ENCODE measurements around the gene STAMBP. TPM values are rescaled to one million over a fixed set of nuclear protein-coding genes. Genes with fewer than 3 reads are reported as not detected.

STAMBP gene
- total and polyA plus RNA-seq, 4 donors, result 10.2 to 27.1 (median 15.9) TPM

DNA sequence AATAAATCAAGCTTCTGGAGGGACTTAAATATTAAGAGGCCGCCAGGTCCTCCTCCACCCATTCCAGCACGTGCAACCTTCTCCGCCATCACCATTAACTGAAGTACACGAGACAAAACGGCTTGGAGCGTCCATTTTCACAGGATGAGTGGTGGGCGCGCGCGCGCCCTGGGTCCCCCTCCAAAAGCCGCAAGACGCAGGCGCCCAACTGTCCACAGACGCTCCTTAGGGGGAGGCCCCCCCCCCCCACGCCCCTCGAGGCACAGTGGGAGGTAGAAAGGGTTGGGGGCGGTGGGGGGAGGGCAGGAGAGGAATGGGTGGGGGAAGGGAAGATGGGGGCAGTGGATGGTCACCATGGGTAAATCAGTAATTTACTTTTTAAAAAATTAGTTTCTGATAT lies 10.5 kb upstream of the STAMBP start:
- 85% methylated on average over 18 of the region's 18 CpGs for WGBS
- no peak overlapping the region for H3K4me3 ChIP-seq (ENCODE audit: low read depth in 1 of 3, low read length in 3 of 3)
- no peaks in the 10 kb centered on the region for H3K9me3 ChIP-seq (ENCODE audit: control insufficient read depth in 4 of 4, low read length in 3 of 4)
- no peaks in the 10 kb centered on the region for H3K27me3 ChIP-seq (ENCODE audit: control insufficient read depth in 4 of 4, insufficient read depth in 4 of 4, low read length in 3 of 4)
- H3K36me3 ChIP-seq (ENCODE audit: control insufficient read depth in 4 of 4, insufficient read depth in 3 of 4, low read depth in 1 of 4, low read length in 3 of 4), result no peaks in the 10 kb centered on the region
- H3K4me1 ChIP-seq (ENCODE audit: control insufficient read depth in 4 of 4, insufficient read depth in 4 of 4, low read length in 3 of 4), result peaks cover 0 to under 1% (median 0%) of the 10 kb centered on the region in 4 donors
- no peak overlapping the region for H3K9ac ChIP-seq (ENCODE audit: low read depth in 1 of 2, low read length in 2 of 2)
- DNase-seq (ENCODE audit: low spot score), result no peak
- TF ChIP-seq, protein P1, sequence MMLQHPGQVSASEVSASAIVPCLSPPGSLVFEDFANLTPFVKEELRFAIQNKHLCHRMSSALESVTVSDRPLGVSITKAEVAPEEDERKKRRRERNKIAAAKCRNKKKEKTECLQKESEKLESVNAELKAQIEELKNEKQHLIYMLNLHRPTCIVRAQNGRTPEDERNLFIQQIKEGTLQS (IDR thresholded peaks at IDR 0.05), result no peak
- no peak for TF ChIP-seq FOXA1 (IDR thresholded peaks at IDR 0.05)
- TF ChIP-seq, protein P2, sequence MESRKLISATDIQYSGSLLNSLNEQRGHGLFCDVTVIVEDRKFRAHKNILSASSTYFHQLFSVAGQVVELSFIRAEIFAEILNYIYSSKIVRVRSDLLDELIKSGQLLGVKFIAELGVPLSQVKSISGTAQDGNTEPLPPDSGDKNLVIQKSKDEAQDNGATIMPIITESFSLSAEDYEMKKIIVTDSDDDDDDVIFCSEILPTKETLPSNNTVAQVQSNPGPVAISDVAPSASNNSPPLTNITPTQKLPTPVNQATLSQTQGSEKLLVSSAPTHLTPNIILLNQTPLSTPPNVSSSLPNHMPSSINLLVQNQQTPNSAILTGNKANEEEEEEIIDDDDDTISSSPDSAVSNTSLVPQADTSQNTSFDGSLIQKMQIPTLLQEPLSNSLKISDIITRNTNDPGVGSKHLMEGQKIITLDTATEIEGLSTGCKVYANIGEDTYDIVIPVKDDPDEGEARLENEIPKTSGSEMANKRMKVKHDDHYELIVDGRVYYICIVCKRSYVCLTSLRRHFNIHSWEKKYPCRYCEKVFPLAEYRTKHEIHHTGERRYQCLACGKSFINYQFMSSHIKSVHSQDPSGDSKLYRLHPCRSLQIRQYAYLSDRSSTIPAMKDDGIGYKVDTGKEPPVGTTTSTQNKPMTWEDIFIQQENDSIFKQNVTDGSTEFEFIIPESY (IDR thresholded peaks at IDR 0.05), result no peak
- no peak for TF ChIP-seq YY1 (IDR thresholded peaks at IDR 0.05)
- TF ChIP-seq JUND (IDR thresholded peaks at IDR 0.05), result no peak
- no peak overlapping the region for H3K27ac ChIP-seq (ENCODE audit: low read depth in 1 of 2, low read length in 2 of 2)

DNA sequence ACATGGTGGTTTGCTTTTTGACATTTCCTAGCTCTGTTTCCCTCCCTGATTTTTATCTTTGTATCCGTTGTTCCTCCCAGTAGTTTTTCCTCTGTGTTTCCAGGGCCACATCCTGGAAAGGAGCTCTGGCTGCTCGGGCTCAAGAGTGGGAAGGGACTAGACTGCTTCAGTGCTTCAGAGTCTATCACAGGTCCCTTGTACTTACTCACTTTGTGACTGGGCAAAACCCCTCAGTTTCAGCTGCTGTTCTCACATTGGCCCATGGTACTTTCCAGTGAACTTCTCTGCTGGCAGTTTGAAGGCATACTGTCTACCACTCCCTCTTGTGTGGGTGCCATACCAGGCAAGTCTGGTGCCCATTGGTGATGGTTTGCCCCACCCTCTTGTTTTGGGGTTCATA lies 7.5 kb upstream of the STAMBP start:
- H3K4me1 ChIP-seq (ENCODE audit: control insufficient read depth in 4 of 4, insufficient read depth in 4 of 4, low read length in 3 of 4), result no peaks in the 10 kb centered on the region
- H3K36me3 ChIP-seq (ENCODE audit: control insufficient read depth in 4 of 4, insufficient read depth in 3 of 4, low read depth in 1 of 4, low read length in 3 of 4), result no peaks in the 10 kb centered on the region
- H3K9me3 ChIP-seq (ENCODE audit: control insufficient read depth in 4 of 4, low read length in 3 of 4), result no peaks in the 10 kb centered on the region
- no peak overlapping the region for H3K27ac ChIP-seq (ENCODE audit: low read depth in 1 of 2, low read length in 2 of 2)
- no peak for DNase-seq (ENCODE audit: low spot score)
- H3K9ac ChIP-seq (ENCODE audit: low read depth in 1 of 2, low read length in 2 of 2), result no peak overlapping the region
- no peaks in the 10 kb centered on the region for H3K27me3 ChIP-seq (ENCODE audit: control insufficient read depth in 4 of 4, insufficient read depth in 4 of 4, low read length in 3 of 4)
- no peak overlapping the region for H3K4me3 ChIP-seq (ENCODE audit: low read depth in 1 of 3, low read length in 3 of 3)
- TF ChIP-seq FOXA1 (IDR thresholded peaks at IDR 0.05) (no peak), HNF4A (conservative IDR thresholded peaks at IDR 0.05) (no peak), HNF4G (IDR thresholded peaks at IDR 0.05) (no peak), JUND (IDR thresholded peaks at IDR 0.05) (no peak)
- WGBS, result 31% methylated on average over 2 of the region's 2 CpGs

DNA sequence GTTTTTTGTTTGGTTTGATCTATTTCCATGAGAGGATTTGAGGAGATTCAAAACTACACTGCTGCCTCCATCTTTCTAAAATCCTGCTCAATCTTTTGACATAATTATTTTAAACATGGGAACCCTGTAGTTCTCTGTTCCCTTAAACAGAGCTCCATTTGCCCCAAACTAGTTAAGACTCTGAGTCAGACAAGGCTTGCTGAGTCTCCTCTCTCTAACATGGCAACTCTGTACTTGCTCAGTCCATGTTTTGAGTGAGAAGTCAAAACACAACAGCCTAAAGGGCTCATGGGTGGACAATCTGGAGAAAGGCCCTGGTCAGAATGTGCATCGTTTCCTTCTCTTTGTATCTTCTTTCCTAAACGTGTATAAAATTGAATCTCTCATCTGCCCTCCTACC lies 7.1 kb upstream of the STAMBP start:
- WGBS, result 56% methylated on average over 2 of the region's 2 CpGs
- DNase-seq (ENCODE audit: low spot score), result no peak
- no peak overlapping the region for H3K4me3 ChIP-seq (ENCODE audit: low read depth in 1 of 3, low read length in 3 of 3)
- no peaks in the 10 kb centered on the region for H3K4me1 ChIP-seq (ENCODE audit: control insufficient read depth in 4 of 4, insufficient read depth in 4 of 4, low read length in 3 of 4)
- no peaks in the 10 kb centered on the region for H3K27me3 ChIP-seq (ENCODE audit: control insufficient read depth in 4 of 4, insufficient read depth in 4 of 4, low read length in 3 of 4)
- H3K36me3 ChIP-seq (ENCODE audit: control insufficient read depth in 4 of 4, insufficient read depth in 3 of 4, low read depth in 1 of 4, low read length in 3 of 4), result no peaks in the 10 kb centered on the region
- TF ChIP-seq HNF4G (IDR thresholded peaks at IDR 0.05) (no peak), HNF4A (conservative IDR thresholded peaks at IDR 0.05) (no peak)
- TF ChIP-seq, protein P2 (IDR thresholded peaks at IDR 0.05), result no peak
- no peak overlapping the region for H3K27ac ChIP-seq (ENCODE audit: low read depth in 1 of 2, low read length in 2 of 2)
- H3K9ac ChIP-seq (ENCODE audit: low read depth in 1 of 2, low read length in 2 of 2), result no peak overlapping the region
- H3K9me3 ChIP-seq (ENCODE audit: control insufficient read depth in 4 of 4, low read length in 3 of 4), result no peaks in the 10 kb centered on the region

DNA sequence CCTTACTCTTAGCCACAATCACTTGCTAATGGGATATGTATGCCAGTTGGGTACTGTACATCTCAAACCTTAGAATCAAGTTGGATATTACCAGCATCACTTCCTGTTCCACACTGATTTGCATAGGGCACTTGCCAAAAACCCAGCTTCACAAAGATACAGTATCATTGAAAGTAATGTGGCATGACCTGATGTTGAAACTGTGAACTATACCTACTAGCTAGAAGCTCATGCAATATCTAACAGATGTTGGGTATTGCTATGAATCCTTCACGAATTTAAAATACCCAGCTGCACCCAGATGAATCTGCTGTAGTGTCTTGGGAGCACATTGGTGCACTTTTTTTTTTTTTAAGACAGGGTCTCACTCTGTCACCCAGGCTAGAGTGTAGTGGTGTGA lies 6.5 kb upstream of the STAMBP start:
- H3K27me3 ChIP-seq (ENCODE audit: control insufficient read depth in 4 of 4, insufficient read depth in 4 of 4, low read length in 3 of 4), result no peaks in the 10 kb centered on the region
- no peaks in the 10 kb centered on the region for H3K9me3 ChIP-seq (ENCODE audit: control insufficient read depth in 4 of 4, low read length in 3 of 4)
- H3K4me3 ChIP-seq (ENCODE audit: low read depth in 1 of 3, low read length in 3 of 3), result no peak overlapping the region
- WGBS, result 44% methylated on average over 1 of the region's 1 CpG
- no peak overlapping the region for H3K27ac ChIP-seq (ENCODE audit: low read depth in 1 of 2, low read length in 2 of 2)
- H3K36me3 ChIP-seq (ENCODE audit: control insufficient read depth in 4 of 4, insufficient read depth in 3 of 4, low read depth in 1 of 4, low read length in 3 of 4), result no peaks in the 10 kb centered on the region
- no peak overlapping the region for H3K9ac ChIP-seq (ENCODE audit: low read depth in 1 of 2, low read length in 2 of 2)
- H3K4me1 ChIP-seq (ENCODE audit: control insufficient read depth in 4 of 4, insufficient read depth in 4 of 4, low read length in 3 of 4), result no peaks in the 10 kb centered on the region
- no peak for DNase-seq (ENCODE audit: low spot score)
- TF ChIP-seq, protein P3, sequence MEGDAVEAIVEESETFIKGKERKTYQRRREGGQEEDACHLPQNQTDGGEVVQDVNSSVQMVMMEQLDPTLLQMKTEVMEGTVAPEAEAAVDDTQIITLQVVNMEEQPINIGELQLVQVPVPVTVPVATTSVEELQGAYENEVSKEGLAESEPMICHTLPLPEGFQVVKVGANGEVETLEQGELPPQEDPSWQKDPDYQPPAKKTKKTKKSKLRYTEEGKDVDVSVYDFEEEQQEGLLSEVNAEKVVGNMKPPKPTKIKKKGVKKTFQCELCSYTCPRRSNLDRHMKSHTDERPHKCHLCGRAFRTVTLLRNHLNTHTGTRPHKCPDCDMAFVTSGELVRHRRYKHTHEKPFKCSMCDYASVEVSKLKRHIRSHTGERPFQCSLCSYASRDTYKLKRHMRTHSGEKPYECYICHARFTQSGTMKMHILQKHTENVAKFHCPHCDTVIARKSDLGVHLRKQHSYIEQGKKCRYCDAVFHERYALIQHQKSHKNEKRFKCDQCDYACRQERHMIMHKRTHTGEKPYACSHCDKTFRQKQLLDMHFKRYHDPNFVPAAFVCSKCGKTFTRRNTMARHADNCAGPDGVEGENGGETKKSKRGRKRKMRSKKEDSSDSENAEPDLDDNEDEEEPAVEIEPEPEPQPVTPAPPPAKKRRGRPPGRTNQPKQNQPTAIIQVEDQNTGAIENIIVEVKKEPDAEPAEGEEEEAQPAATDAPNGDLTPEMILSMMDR (IDR thresholded peaks at IDR 0.05; ENCODE audit: low read depth, low read length, missing input control), result no peak
- TF ChIP-seq JUND (IDR thresholded peaks at IDR 0.05) (no peak), TAF1 (conservative IDR thresholded peaks at IDR 0.05) (no peak), YY1 (IDR thresholded peaks at IDR 0.05) (no peak), SP1 (IDR thresholded peaks at IDR 0.05) (no peak), GABPA (IDR thresholded peaks at IDR 0.05 in 1 of 2, conservative IDR thresholded peaks at IDR 0.05 in 1 of 2) (no peak), FOXA1 (IDR thresholded peaks at IDR 0.05) (no peak), NR2F2 (IDR thresholded peaks at IDR 0.05) (no peak), RXRA (IDR thresholded peaks at IDR 0.05) (no peak), FOXA2 (IDR thresholded peaks at IDR 0.05) (no peak), EGR1 (IDR thresholded peaks at IDR 0.05; ENCODE audit: low read depth in 2 of 2) (no peak)
- TF ChIP-seq, protein P2 (IDR thresholded peaks at IDR 0.05), result no peak
- TF ChIP-seq, protein P4, sequence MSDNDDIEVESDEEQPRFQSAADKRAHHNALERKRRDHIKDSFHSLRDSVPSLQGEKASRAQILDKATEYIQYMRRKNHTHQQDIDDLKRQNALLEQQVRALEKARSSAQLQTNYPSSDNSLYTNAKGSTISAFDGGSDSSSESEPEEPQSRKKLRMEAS (IDR thresholded peaks at IDR 0.05), result no peak
